Motor neuron (in vitro differentiated cells): ENCODE results near the gene ANGPTL2. TPM values are rescaled to one million over a fixed set of nuclear protein-coding genes. Genes with fewer than 3 reads are reported as not detected.

Experiments
- ATAC-seq, 8 experiments: fragments of 200-7000 bp; cut with Tn5 transposase; replicated peaks in 6 of 8; 2 replicates each; pipeline ENCODE4 v1.8.0; 2021; ENCODE audit warnings: mild to moderate bottlenecking in 8 of 8, moderate library complexity in 8 of 8
- H3K27ac ChIP-seq, 2 donors: fragments of 250-450 bp; sonication (Bioruptor Pico); 2 replicates each; pipeline ENCODE4 v1.9.0; 2021; ENCODE audit warnings: antibody characterized with exemption in 2 of 2, mild to moderate bottlenecking in 2 of 2, moderate library complexity in 1 of 2
- H3K4me1 ChIP-seq, 2 donors: fragments of 250-450 bp; sonication (Bioruptor Pico); replicated peaks in 1 of 2; 2 replicates each; pipeline ENCODE4 v1.6.1; 2021; ENCODE audit warnings: antibody characterized with exemption in 2 of 2, mild to moderate bottlenecking in 2 of 2, moderate library complexity in 1 of 2
- H3K4me3 ChIP-seq, 5 donors: fragments of 250-450 bp; sonication (Bioruptor Pico); 2 replicates each; pipeline ENCODE4 v1.9.0; 2021; ENCODE audit warnings: antibody characterized with exemption in 5 of 5, mild to moderate bottlenecking in 5 of 5, moderate library complexity in 4 of 5
- WGBS, 10 experiments: fragments of 450-650 bp; shearing (Covaris generic); methylation state at CpG; one replicate each; pipeline ENCODE4 v1.0.0; 2022; 5-methylcytosine and 5-hydroxymethylcytosine counted together
- in situ Hi-C, 9 experiments: fragments of 400-800 bp; cut with MboI; loops; one replicate each; pipeline ENCODE4 v1.15.0; 2021; ENCODE audit warnings: low sequenced_read_pairs in 9 of 9, low pct_unique_long_range_greater_than_20kb in 2 of 9; ENCODE audit not compliant: unreplicated experiment in 9 of 9
- total RNA-seq, 8 experiments: library from RNA; unstranded; fragments of 300-600 nt; gene quantifications; 2 replicates each; pipeline versions ENCODE4 v1.2.3 to v1.2.4, GENCODE V29; 2022

The ANGPTL2 gene
- total RNA-seq, 8 experiments from 2014 or later: 1.1 to 42.1 (median 4.8) TPM

DNA sequence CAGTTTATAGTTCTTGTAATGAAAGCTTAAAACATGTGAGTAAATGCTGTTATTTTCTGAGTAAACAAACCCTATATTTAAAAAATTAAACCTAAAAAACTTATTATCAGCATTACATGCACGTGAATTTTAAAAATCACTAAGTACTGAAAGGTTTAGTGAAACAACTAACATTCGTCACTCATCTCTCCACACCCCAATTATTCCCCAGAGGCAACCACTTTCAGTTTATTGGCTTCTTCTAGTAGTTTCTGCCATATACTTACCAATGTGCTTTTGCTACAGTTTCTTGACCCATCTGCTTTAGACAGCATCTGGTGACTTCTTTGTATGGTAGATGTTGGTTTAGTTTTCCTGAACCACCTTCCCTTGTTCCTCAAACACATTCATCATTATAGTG lies 58.1 kb downstream of the ANGPTL2 start:
- no peak for ATAC-seq
- 30 to 100% (median 94%) methylated on average over 1 to 2 of the region's 2 CpGs; no CpG with 5 or more reads in 2 of the 10 experiments for WGBS, 10 experiments
- in situ Hi-C loops: no loop called here

GRCh38 chr9:127061411-127061810 lies 61.0 kb downstream of the ANGPTL2 start:
- no peak overlapping the region for H3K27ac ChIP-seq
- peaks cover 5 to 12% of the 10 kb centered on the region in 2 donors for H3K4me1 ChIP-seq
- no peak overlapping the region for H3K4me3 ChIP-seq
- ATAC-seq: no peak
- 58 to 100% (median 98%) methylated on average over 1 to 3 of the region's 3 CpGs; no CpG with 5 or more reads in 2 of the 10 experiments for WGBS, 10 experiments
- in situ Hi-C loops: no loop called here

More for the DNA sequence above, 58.1 kb downstream of the ANGPTL2 start:
- no peak overlapping the region for H3K27ac ChIP-seq
- H3K4me1 ChIP-seq: no peaks in the 10 kb centered on the region
- H3K4me3 ChIP-seq: no peak overlapping the region

- no peak for ATAC-seq
- no peak overlapping the region for H3K27ac ChIP-seq
Measured at GRCh38 chr9:127059765-127060361, 62.6 kb downstream of the ANGPTL2 start.

DNA sequence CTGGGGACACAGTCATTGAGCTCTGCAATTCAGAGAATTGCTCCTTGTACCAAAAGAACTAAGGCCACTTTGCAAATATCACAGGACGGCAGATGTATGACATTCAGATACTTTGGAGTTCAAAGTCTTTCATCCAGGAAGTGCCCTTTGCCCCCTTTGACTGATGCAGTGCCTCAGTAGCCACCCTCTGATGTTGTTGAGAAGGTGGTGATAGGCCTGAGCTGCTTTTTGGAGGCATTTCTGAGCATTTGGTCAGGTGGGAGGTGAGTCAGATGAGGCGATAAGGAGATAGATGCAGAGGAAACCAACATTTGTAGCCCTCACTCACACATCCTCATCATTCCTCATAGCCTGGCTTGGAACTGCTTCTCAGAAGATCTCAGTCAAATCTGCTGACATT lies 63.4 kb downstream of the ANGPTL2 start:
- WGBS, 10 experiments: 17 to 100% (median 100%) methylated on average over 1 to 2 of the region's 2 CpGs; no CpG with 5 or more reads in 2 of the 10 experiments
- in situ Hi-C loops: no loop called here
- Histone ChIP-seq H3K27ac (no peak overlapping the region), H3K4me1 (peaks cover 5 to 12% of the 10 kb centered on the region in 2 donors), H3K4me3 (no peak overlapping the region)
- no peak for ATAC-seq

More at GRCh38 chr9:127059765-127060361, 62.6 kb downstream of the ANGPTL2 start:
- Histone ChIP-seq H3K4me3 (no peak overlapping the region), H3K4me1 (peaks cover 5 to 12% of the 10 kb centered on the region in 2 donors)
- 50 to 100% (median 95%) methylated on average over 1 to 4 of the region's 4 CpGs; no CpG with 5 or more reads in 2 of the 10 experiments for WGBS, 10 experiments
- in situ Hi-C loops: no loop called here

GRCh38 chr9:127058645-127059021 lies 63.8 kb downstream of the ANGPTL2 start:
- in situ Hi-C loops: no loop called here
- peak; percentile 82 to 97 (median 86) for ATAC-seq
- Histone ChIP-seq H3K4me1 (peaks cover 5 to 12% of the 10 kb centered on the region in 2 donors), H3K27ac (no peak overlapping the region), H3K4me3 (no peak overlapping the region)
- WGBS, 10 experiments: 13 to 100% (median 65%) methylated on average over 1 to 4 of the region's 4 CpGs; no CpG with 5 or more reads in 3 of the 10 experiments

GRCh38 chr9:127058011-127058644 lies 64.3 kb downstream of the ANGPTL2 start:
- peak overlapping the region in 1 of 2 donors; percentile 14 for H3K27ac ChIP-seq
- no peak overlapping the region for H3K4me3 ChIP-seq
- ATAC-seq: peak in 5 of 8 experiments; percentile 45 to 63 (median 51)
- WGBS, 10 experiments: 67 to 100% (median 80%) methylated on average over 1 to 6 of the region's 7 CpGs; no CpG with 5 or more reads in 4 of the 10 experiments
- in situ Hi-C loops: no loop called here
- peaks cover 5 to 12% of the 10 kb centered on the region in 2 donors for H3K4me1 ChIP-seq

- 64 to 96% (median 80%) methylated on average over 1 to 3 of the region's 3 CpGs; no CpG with 5 or more reads in 4 of the 10 experiments for WGBS, 10 experiments
- ATAC-seq: peak in 1 of 8 experiments; percentile 3
- peaks cover 5 to 12% of the 10 kb centered on the region in 2 donors for H3K4me1 ChIP-seq
- no peak overlapping the region for H3K4me3 ChIP-seq
- in situ Hi-C loops: no loop called here
- H3K27ac ChIP-seq: no peak overlapping the region
Measured at GRCh38 chr9:127056446-127056845, 66.0 kb downstream of the ANGPTL2 start.

DNA sequence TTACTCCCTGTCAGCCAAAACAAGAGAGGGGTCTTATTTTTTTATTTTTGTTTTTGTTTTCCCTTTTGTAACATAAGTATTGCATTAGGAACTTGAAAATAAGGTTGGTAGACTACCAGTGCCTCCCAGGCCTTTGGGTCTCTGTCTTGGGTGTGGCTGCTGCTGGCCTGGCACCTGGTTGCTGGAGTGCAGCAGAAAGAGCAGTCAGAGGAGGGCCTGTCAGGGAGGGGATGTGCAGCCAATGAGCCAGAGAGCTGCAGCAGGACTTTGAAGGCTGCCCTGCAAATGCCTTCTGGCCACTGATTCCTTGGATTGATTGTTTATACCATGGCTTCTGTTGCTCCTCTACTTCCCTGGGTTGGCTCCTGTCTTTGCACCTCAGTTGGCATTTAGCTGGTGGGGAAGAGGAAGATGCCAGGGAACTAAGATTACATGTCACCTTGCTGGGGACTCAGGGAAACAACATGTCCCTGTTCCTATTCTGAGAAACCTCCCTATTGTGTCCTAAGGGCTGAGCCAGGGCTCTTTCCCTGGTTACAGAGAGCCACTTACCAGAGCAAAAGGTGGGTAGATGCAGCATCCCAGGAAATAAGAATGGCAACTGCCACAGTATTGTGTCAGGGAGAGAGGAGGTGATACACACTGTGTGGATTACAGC lies 66.6 kb downstream of the ANGPTL2 start:
- Histone ChIP-seq H3K27ac (no peak overlapping the region), H3K4me1 (peaks cover 5 to 12% of the 10 kb centered on the region in 2 donors), H3K4me3 (no peak overlapping the region)
- ATAC-seq: no peak
- in situ Hi-C loops: no loop called here

DNA sequence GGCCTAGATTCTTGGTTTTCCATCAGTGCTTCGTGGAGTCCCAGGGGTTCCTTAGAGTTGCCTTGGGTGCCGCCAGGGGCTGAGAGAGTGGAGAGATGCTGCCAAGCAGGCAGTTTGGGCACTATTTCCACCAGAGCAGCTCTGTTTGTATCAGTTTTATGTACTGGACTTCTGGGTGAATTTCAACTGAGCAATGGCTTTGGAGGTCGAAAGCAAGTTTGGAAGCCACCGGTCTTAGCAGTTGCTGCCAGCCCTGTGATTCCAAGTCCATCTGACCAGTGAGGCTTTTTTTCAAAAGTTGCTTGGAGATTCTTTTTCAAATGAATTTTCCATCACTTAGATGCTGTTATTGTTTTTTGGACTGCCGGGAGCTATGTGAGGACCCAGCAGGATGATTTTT lies 68.5 kb downstream of the ANGPTL2 start:
- no peak for ATAC-seq
- no peak overlapping the region for H3K27ac ChIP-seq
- in situ Hi-C loops: no loop called here

GRCh38 chr9:127053057-127053821 lies 69.2 kb downstream of the ANGPTL2 start:
- in situ Hi-C loops: no loop called here
- H3K4me1 ChIP-seq: peaks cover 5 to 7% of the 10 kb centered on the region in 2 donors
- H3K27ac ChIP-seq: no peak overlapping the region
- ATAC-seq: peak in 1 of 8 experiments; percentile 12
- no peak overlapping the region for H3K4me3 ChIP-seq
- 28 to 100% (median 71%) methylated on average over 2 to 12 of the region's 14 CpGs; no CpG with 5 or more reads in 2 of the 10 experiments for WGBS, 10 experiments

More for the DNA sequence above, 68.5 kb downstream of the ANGPTL2 start:
- 29 to 100% (median 96%) methylated on average over 1 to 5 of the region's 5 CpGs; no CpG with 5 or more reads in 1 of the 10 experiments for WGBS, 10 experiments
- H3K4me3 ChIP-seq: no peak overlapping the region
- H3K4me1 ChIP-seq: peaks cover 5 to 12% of the 10 kb centered on the region in 2 donors

DNA sequence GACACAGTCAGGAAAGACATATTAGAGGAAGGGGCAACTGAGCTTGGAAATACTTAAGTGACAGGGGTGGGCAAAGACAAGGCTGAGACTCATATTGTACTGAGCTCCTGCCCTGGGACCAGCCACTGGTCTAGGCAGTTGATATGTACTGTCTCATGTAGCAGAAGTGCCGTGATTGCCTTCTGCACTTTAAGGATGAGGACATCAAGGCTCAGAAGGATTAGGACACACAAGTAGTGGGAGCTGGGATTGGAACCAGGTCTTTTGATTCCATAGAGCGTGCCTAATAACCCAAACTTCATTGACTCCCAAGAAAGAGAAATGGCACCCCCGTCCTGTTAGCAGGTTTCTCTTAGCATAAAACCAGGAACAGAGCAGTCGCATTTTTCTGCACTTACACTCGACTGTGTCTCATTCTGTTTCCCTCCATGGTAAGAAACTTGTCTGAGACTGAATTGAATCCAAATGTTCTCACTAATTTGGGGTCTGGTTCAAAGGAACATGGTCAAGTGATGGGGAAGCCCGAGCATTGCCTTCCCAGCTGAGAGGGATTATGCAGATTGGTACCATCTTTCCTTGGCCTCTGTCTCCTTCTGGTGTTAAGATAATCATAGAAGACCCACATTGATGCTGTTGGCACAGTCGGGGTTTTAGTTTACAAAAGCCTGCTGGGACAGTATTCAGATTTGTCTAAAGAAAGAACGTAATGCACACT lies 70.4 kb downstream of the ANGPTL2 start:
- no peak overlapping the region for H3K4me3 ChIP-seq
- no peaks in the 10 kb centered on the region for H3K4me1 ChIP-seq
- ATAC-seq: no peak
- no peak overlapping the region for H3K27ac ChIP-seq
- in situ Hi-C loops: no loop called here
- 29 to 100% (median 88%) methylated on average over 1 to 8 of the region's 8 CpGs for WGBS, 10 experiments

GRCh38 chr9:127050591-127051001 lies 71.8 kb downstream of the ANGPTL2 start:
- 40 to 100% (median 80%) methylated on average over 1 to 3 of the region's 7 CpGs; no CpG with 5 or more reads in 5 of the 10 experiments for WGBS, 10 experiments
- ATAC-seq: peak in 3 of 8 experiments; percentile 24 to 88 (median 61)
- Histone ChIP-seq H3K27ac (no peak overlapping the region), H3K4me3 (no peak overlapping the region), H3K4me1 (no peaks in the 10 kb centered on the region)
- in situ Hi-C loops: no loop called here
